Stomach (tissue), 4 donors: ENCODE results near the gene RFXANK.

Experiments used
- POLR2A ChIP-seq, 4 donors: fragments of 450-650 bp; IDR thresholded peaks; one replicate each; pipeline ENCODE4 v1.6.1; 2016; ENCODE audit warnings: antibody characterized with exemption in 4 of 4, control low read depth in 2 of 4, mild to moderate bottlenecking in 1 of 4, moderate library complexity in 1 of 4
- POLR2AphosphoS5 ChIP-seq, 3 donors: sonication (generic); formaldehyde crosslinking; IDR thresholded peaks; one replicate each; pipeline ENCODE4 v1.6.1; 2016; ENCODE audit warnings: antibody characterized with exemption in 3 of 3
- TF ChIP-seq, protein P1 (sequence below), 7 experiments: fragments of 450-650 bp in 4 of 7; fragments of 200-600 bp in 3 of 7; sonication (generic) in 3 of 7; IDR thresholded peaks; one replicate each; pipeline ENCODE4 v1.5.1; 2016 to 2019; ENCODE audit warnings: antibody characterized with exemption in 7 of 7, control low read depth in 2 of 7, mild to moderate bottlenecking in 1 of 7

DNA sequence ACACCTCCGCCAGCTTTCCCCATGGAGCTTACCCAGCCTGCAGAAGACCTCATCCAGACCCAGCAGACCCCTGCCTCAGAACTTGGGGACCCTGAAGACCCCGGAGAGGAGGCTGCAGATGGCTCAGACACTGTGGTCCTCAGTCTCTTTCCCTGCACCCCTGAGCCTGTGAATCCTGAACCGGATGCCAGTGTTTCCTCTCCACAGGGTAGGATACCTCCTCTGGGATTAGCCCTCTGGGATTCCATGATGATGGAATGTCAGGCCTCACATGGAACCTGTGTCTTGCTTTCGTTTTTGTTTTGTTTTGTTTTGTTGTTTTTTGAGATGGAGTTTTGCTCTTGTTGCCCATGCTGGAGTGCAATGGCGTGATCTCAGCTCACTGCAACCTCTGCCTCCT is 1.9 kb downstream of the RFXANK start:
- TF ChIP-seq, protein P1, sequence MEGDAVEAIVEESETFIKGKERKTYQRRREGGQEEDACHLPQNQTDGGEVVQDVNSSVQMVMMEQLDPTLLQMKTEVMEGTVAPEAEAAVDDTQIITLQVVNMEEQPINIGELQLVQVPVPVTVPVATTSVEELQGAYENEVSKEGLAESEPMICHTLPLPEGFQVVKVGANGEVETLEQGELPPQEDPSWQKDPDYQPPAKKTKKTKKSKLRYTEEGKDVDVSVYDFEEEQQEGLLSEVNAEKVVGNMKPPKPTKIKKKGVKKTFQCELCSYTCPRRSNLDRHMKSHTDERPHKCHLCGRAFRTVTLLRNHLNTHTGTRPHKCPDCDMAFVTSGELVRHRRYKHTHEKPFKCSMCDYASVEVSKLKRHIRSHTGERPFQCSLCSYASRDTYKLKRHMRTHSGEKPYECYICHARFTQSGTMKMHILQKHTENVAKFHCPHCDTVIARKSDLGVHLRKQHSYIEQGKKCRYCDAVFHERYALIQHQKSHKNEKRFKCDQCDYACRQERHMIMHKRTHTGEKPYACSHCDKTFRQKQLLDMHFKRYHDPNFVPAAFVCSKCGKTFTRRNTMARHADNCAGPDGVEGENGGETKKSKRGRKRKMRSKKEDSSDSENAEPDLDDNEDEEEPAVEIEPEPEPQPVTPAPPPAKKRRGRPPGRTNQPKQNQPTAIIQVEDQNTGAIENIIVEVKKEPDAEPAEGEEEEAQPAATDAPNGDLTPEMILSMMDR (IDR thresholded peaks at IDR 0.05) = no peak
- TF ChIP-seq POLR2A (IDR thresholded peaks at IDR 0.05) = no peak
- TF ChIP-seq POLR2AphosphoS5 (IDR thresholded peaks at IDR 0.05) = no peak
